GM18502 (cell line): Measurements from ENCODE around the gene TMEM30B.
"Not testable (repeated sequence)": the region's sequence is repeated elsewhere in the genome, so short reads cannot be mapped to it uniquely, and the experiment has no call there.

Source experiments
- ATAC-seq: cut with Tn5 transposase; IDR thresholded peaks from one replicate; pipeline ENCODE4 v1.9.1; 2021; ENCODE audit warnings: mild to moderate bottlenecking; ENCODE audit not compliant: unreplicated experiment, poor library complexity

Gene TMEM30B

GRCh38 chr14:61244009-61244408 lies 37.1 kb downstream of the TMEM30B start:
- ATAC-seq: no peak

DNA sequence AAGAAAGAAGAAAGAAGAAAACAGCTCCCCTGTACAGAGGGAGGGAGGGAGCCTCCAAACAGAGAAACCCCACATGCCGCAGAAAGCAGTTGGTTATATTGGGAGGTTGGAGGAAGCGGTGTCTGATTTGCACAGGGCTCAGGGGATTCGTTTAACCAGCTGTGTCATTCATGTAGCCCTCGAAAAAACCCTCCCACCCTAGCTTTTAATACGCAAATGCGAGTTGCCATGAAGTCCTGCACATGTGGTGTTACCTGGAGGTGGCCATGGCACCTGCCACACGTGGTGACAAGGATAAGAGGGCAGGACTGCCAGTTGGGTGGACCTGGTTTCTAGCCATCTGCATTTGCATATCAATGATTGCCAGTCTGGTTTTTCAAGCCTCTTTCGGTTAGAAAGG lies 40.9 kb downstream of the TMEM30B start:
- ATAC-seq: no peak

- not testable (repeated sequence) for ATAC-seq
These were observed 41.9 kb downstream of the TMEM30B start for GRCh38 chr14:61239285-61239684.

DNA sequence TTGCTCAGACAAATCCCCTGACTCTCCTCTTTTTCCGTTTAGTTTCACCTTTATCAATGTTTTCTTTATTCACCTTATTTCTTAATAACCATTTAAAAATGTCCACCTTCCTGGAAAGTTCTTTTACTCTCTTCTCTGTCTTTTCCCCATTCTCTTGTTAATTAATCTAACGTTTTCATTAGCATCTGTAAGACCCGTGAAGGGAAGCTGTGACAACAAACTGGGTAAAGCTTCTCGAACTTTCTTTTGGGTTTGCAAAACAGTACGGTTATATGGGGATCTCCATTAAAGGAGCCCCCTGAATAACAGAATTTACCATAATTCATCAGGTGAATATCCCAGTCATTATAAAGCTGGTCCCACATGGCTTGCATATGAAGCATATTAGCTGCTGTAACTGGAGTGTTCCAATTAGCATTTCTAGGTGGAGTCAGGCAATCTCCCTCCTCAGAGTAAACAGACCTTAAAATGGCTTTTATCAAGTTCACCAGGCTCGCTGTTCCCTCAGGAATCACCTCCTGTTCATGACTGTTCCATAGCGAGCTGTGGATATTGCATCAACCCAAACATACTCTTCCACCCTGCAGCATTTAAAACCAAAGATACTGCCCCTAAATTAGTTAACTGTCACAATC lies 42.4 kb downstream of the TMEM30B start:
- no peak for ATAC-seq

DNA sequence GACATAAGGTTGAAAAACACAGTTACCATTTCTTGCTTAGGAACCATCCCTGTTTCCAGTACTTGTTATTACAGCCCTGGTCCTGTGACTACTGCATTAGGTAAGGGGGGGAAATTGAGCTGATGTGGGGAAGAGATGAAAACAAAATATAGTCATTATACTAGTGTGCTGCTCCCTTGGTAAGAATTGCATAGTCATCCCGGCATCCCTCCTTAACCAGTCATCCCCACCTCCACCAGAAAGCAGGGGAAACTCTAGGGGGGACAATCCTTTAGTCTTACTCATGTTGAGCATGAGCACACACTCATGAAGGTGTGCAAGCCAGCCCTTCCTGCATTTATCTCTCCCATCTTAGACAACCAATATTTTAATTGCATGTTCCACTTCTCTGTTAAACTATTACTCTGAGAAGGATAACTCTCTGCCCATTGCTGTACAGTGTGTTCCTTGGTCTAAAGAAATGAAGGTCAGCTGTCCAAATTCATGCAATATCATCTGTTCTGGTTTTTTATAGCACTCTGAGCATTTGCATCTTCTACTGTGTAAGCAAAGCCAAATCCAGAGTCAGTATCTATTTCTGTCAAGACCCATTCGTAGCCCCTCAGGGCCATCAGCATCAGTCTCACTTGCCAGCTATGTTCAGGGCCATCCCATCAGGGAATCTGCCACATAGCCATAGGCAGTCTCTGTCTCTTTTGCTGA lies 46.8 kb downstream of the TMEM30B start:
- no peak for ATAC-seq

- no peak for ATAC-seq
These were observed 47.6 kb downstream of the TMEM30B start for GRCh38 chr14:61233436-61233956.

GRCh38 chr14:61231810-61232209 lies 49.3 kb downstream of the TMEM30B start:
- no peak for ATAC-seq

DNA sequence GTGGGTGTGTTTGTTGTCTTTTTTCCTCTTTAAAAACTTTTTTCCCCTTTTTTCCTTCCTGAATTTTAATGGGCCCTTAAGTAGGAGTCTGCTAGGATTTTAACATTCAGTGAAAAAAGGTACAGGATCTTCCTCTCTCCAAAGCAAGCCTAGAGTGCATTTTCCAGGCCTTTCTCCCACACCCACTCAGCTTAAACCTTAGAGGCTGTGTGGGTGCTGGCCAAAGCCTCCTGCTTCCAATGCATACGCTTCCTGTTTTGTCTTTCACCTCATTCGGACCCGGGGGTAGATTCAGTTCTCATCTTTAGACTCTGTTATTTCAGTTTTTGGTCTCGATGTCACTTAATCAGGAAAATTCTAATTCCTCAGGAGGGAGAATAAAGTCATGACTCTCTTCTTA lies 51.2 kb downstream of the TMEM30B start:
- no peak for ATAC-seq

DNA sequence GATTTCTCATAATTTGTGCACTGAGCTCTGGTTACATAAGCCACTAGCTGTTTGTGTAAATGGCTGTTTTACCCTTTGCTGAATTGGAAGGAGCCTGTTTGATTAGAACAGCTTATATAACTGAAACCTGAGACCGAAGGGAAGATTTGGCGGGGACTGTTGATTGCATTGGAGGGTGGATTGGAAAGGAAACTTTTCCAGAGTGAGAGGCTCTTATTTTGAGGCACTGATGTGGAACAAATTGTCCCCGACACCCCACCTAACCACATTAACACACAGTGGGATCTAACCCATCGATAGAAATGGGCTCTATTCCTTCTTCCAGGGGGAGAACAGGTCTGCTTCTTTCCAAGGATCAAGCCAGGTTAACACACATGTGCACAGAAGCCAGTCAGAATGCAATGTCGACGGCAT lies 51.7 kb downstream of the TMEM30B start:
- no peak for ATAC-seq

DNA sequence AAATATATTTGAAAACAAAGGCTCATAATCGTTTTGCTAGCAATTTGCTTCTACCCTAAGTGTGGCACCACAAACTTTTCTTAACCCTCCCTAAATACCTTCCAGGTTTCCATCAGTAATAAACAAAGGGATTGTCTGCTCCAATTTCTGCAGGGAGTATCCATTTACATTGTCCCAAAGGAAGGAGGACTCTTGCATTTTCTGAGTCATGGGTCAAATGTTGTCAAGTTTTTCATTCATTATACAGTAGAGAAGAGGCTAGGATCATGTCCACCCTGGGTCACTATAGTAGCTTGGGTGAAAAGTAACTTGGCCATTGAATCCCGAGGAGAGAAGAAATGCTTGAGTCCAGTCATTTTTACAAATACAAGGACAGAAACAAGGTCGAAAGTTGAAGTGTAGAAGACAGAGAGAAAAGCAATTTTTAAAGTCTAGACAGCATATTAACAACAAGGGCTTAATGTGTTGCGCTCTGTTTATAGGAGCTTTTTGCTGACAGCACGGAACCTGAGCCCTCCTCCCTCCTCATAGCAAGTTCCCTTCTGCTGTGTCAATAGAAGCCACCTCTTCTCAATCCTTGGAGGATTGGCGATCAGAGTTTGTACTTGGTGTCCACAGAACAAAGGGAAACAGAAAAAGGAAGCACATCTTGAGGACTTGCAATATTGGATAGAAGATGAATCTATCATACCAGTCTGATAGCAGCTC lies 53.1 kb downstream of the TMEM30B start:
- ATAC-seq: no peak
